ENCODE measurements around the gene CDC27. TPM values are rescaled to one million over a fixed set of nuclear protein-coding genes. Genes with fewer than 3 reads are reported as not detected.
"Not testable (repeated sequence)": the region's sequence is repeated elsewhere in the genome, so short reads cannot be mapped to it uniquely, and the experiment has no call there.

Gene CDC27
- polyA plus RNA-seq, 4 donors = 47.6 to 60.7 (median 56.0) TPM

- DNase-seq (ENCODE audit: low read depth in 4 of 4, low spot score in 2 of 4) = no peak
Observed at GRCh38 chr17:47162013-47162622, 27.0 kb downstream of the CDC27 start.

- no peak for DNase-seq (ENCODE audit: low read depth in 4 of 4, low spot score in 2 of 4)
Observed at GRCh38 chr17:47159315-47159714, 29.8 kb downstream of the CDC27 start.

- DNase-seq (ENCODE audit: low read depth in 4 of 4, low spot score in 2 of 4) = no peak
Observed at GRCh38 chr17:47145351-47145750, 43.7 kb downstream of the CDC27 start.

GRCh38 chr17:47135235-47135634 lies 53.9 kb downstream of the CDC27 start:
- DNase-seq (ENCODE audit: low read depth in 4 of 4, low spot score in 2 of 4) = no peak

GRCh38 chr17:47134354-47134753 lies 54.7 kb downstream of the CDC27 start:
- not testable (repeated sequence) for DNase-seq (ENCODE audit: low read depth in 4 of 4, low spot score in 2 of 4)

- DNase-seq (ENCODE audit: low read depth in 4 of 4, low spot score in 2 of 4) = no peak
Observed at GRCh38 chr17:47131761-47132160, 57.3 kb downstream of the CDC27 start.

- DNase-seq (ENCODE audit: low read depth in 4 of 4, low spot score in 2 of 4) = not testable (repeated sequence)
Observed at GRCh38 chr17:47126835-47127234, 62.3 kb downstream of the CDC27 start.

- not testable (repeated sequence) for DNase-seq (ENCODE audit: low read depth in 4 of 4, low spot score in 2 of 4)
Observed at GRCh38 chr17:47123262-47123661, 65.8 kb downstream of the CDC27 start.

- no peak for DNase-seq (ENCODE audit: low read depth in 4 of 4, low spot score in 2 of 4)
Observed at GRCh38 chr17:47120521-47121095, 68.5 kb downstream of the CDC27 start.

- no peak for DNase-seq (ENCODE audit: low read depth in 4 of 4, low spot score in 2 of 4)
Observed at GRCh38 chr17:47119746-47120520, 69.2 kb downstream of the CDC27 start.

- no peak for DNase-seq (ENCODE audit: low read depth in 4 of 4, low spot score in 2 of 4)
Observed at GRCh38 chr17:47117386-47117785, 71.7 kb downstream of the CDC27 start.

GRCh38 chr17:47106130-47106529 lies 83.0 kb downstream of the CDC27 start:
- DNase-seq (ENCODE audit: low read depth in 4 of 4, low spot score in 2 of 4) = no peak

- not testable (repeated sequence) for DNase-seq (ENCODE audit: low read depth in 4 of 4, low spot score in 2 of 4)
Observed at GRCh38 chr17:47105246-47105645, 83.8 kb downstream of the CDC27 start.

- no peak for DNase-seq (ENCODE audit: low read depth in 4 of 4, low spot score in 2 of 4)
Observed at GRCh38 chr17:47102914-47103313, 86.2 kb downstream of the CDC27 start.

- DNase-seq (ENCODE audit: low read depth in 4 of 4, low spot score in 2 of 4) = peak; percentile 65 to 84 (median 76)
Observed at GRCh38 chr17:47099987-47100711, 88.9 kb downstream of the CDC27 start.

- peak in 1 of 4 donors; percentile 6 for DNase-seq (ENCODE audit: low read depth in 4 of 4, low spot score in 2 of 4)
Observed at GRCh38 chr17:47099451-47099986, 89.6 kb downstream of the CDC27 start.

GRCh38 chr17:47096343-47096742 lies 92.8 kb downstream of the CDC27 start:
- no peak for DNase-seq (ENCODE audit: low read depth in 4 of 4, low spot score in 2 of 4)

GRCh38 chr17:47095268-47095667 lies 93.8 kb downstream of the CDC27 start:
- DNase-seq (ENCODE audit: low read depth in 4 of 4, low spot score in 2 of 4) = no peak

- no peak for DNase-seq (ENCODE audit: low read depth in 4 of 4, low spot score in 2 of 4)
Observed at GRCh38 chr17:47087093-47087492, 102.0 kb downstream of the CDC27 start.

GRCh38 chr17:47085736-47086135 lies 103.4 kb downstream of the CDC27 start:
- no peak for DNase-seq (ENCODE audit: low read depth in 4 of 4, low spot score in 2 of 4)

- no peak for DNase-seq (ENCODE audit: low read depth in 4 of 4, low spot score in 2 of 4)
Observed at GRCh38 chr17:47078801-47079200, 110.3 kb downstream of the CDC27 start.

Measured in left renal cortex interstitium (tissue), 4 donors.